Glutamatergic neuron (in vitro differentiated cells): ENCODE data around the gene TBC1D1. TPM values are rescaled to one million over a fixed set of nuclear protein-coding genes. Genes with fewer than 3 reads are reported as not detected.
A peak's percentile ranks its signal among the peaks of the same experiment; 100 is the strongest.

Source experiments
- DNase-seq: peaks from one replicate; pipeline ENCODE4 v3.0.0; 2022
- H3K27ac Mint-ChIP-seq: one replicate; pipeline ENCODE4 v1.8.0; 2020; ENCODE audit warnings: mild to moderate bottlenecking, mixed read lengths, inconsistent platforms; ENCODE audit not compliant: unreplicated experiment
- H3K27me3 Mint-ChIP-seq: one replicate; pipeline ENCODE4 v1.8.0; 2020; ENCODE audit warnings: mild to moderate bottlenecking, moderate library complexity, mixed read lengths, inconsistent platforms; ENCODE audit not compliant: unreplicated experiment
- H3K36me3 Mint-ChIP-seq: one replicate; pipeline ENCODE4 v1.8.0; 2020; ENCODE audit warnings: mild to moderate bottlenecking, mixed read lengths, inconsistent platforms; ENCODE audit not compliant: unreplicated experiment
- H3K4me1 Mint-ChIP-seq: one replicate; pipeline ENCODE4 v1.8.0; 2020; ENCODE audit warnings: mild to moderate bottlenecking, low read depth, mixed read lengths, inconsistent platforms; ENCODE audit not compliant: unreplicated experiment
- H3K4me3 Mint-ChIP-seq: one replicate; pipeline ENCODE4 v1.8.0; 2020; ENCODE audit warnings: mild to moderate bottlenecking, mixed read lengths, inconsistent platforms; ENCODE audit not compliant: unreplicated experiment
- H3K9me3 Mint-ChIP-seq: one replicate; pipeline ENCODE4 v1.8.0; 2020; ENCODE audit warnings: mild to moderate bottlenecking, moderate library complexity, mixed read lengths, inconsistent platforms; ENCODE audit not compliant: unreplicated experiment
- CTCF ChIP-seq: fragments of 200-600 bp; sonication (generic); IDR thresholded peaks from one replicate; pipeline ENCODE4 v1.5.0; 2021; ENCODE audit not compliant: partially characterized antibody, unreplicated experiment
- total RNA-seq: library from RNA; stranded (reverse); fragmentation: NEBNext Ultra II Directional; extraction: Animal tissue kit (Norgen Biotek cat#: 25700); gene quantifications from one replicate; pipeline ENCODE4 v1.2.1, GENCODE V29; 2021; ENCODE audit not compliant: unreplicated experiment

Gene TBC1D1
- total RNA-seq, 1 donor from 2014 or later, result 106 TPM

- no peak for DNase-seq
- peak overlapping the region; percentile 20 for H3K27ac Mint-ChIP-seq
- no peak for TF ChIP-seq CTCF
- H3K27me3 Mint-ChIP-seq, result no peaks in the 10 kb centered on the region
- no peak overlapping the region for H3K4me3 Mint-ChIP-seq
- peaks cover 26% of the 10 kb centered on the region for H3K4me1 Mint-ChIP-seq
- no peaks in the 10 kb centered on the region for H3K36me3 Mint-ChIP-seq
- no peaks in the 10 kb centered on the region for H3K9me3 Mint-ChIP-seq
Observed at GRCh38 chr4:38092701-38093100, 201.8 kb downstream of the TBC1D1 start.

- no peak overlapping the region for H3K4me3 Mint-ChIP-seq
- no peak for TF ChIP-seq CTCF
- H3K9me3 Mint-ChIP-seq, result no peaks in the 10 kb centered on the region
- DNase-seq, result no peak
- H3K4me1 Mint-ChIP-seq, result peaks cover 18% of the 10 kb centered on the region
- peak overlapping the region; percentile 87 for H3K27ac Mint-ChIP-seq
- no peaks in the 10 kb centered on the region for H3K27me3 Mint-ChIP-seq
- H3K36me3 Mint-ChIP-seq, result no peaks in the 10 kb centered on the region
Observed at GRCh38 chr4:38094419-38094818, 203.5 kb downstream of the TBC1D1 start.

GRCh38 chr4:38095691-38096090 lies 204.8 kb downstream of the TBC1D1 start:
- TF ChIP-seq CTCF, result no peak
- no peak overlapping the region for H3K27ac Mint-ChIP-seq
- H3K4me3 Mint-ChIP-seq, result no peak overlapping the region
- no peak for DNase-seq
- peaks cover 23% of the 10 kb centered on the region for H3K4me1 Mint-ChIP-seq
- H3K36me3 Mint-ChIP-seq, result no peaks in the 10 kb centered on the region
- no peaks in the 10 kb centered on the region for H3K27me3 Mint-ChIP-seq
- H3K9me3 Mint-ChIP-seq, result no peaks in the 10 kb centered on the region

- H3K27ac Mint-ChIP-seq, result no peak overlapping the region
- TF ChIP-seq CTCF, result no peak
Observed at GRCh38 chr4:38097818-38098217, 206.9 kb downstream of the TBC1D1 start.

GRCh38 chr4:38099020-38099600 lies 208.2 kb downstream of the TBC1D1 start:
- Mint-ChIP-seq H3K27ac (no peak overlapping the region), H3K9me3 (no peaks in the 10 kb centered on the region), H3K4me3 (no peak overlapping the region), H3K36me3 (no peaks in the 10 kb centered on the region), H3K4me1 (peaks cover 22% of the 10 kb centered on the region), H3K27me3 (peaks cover 2% of the 10 kb centered on the region)
- TF ChIP-seq CTCF, result no peak
- no peak for DNase-seq

More at GRCh38 chr4:38097818-38098217, 206.9 kb downstream of the TBC1D1 start:
- H3K36me3 Mint-ChIP-seq, result no peaks in the 10 kb centered on the region
- no peaks in the 10 kb centered on the region for H3K27me3 Mint-ChIP-seq
- DNase-seq, result no peak
- H3K4me3 Mint-ChIP-seq, result no peak overlapping the region
- H3K4me1 Mint-ChIP-seq, result peaks cover 23% of the 10 kb centered on the region
- no peaks in the 10 kb centered on the region for H3K9me3 Mint-ChIP-seq
